HepG2 (cell line): ENCODE results near the gene SLC39A8. TPM values are rescaled to one million over a fixed set of nuclear protein-coding genes. Genes with fewer than 3 reads are reported as not detected.

Source experiments
- ATAC-seq: fragments of 200-7000 bp; cut with Tn5 transposase; 3 replicates; pipeline ENCODE4 v1.9.1; 2020; ENCODE audit warnings: mild to moderate bottlenecking, moderate library complexity
- BruUV-seq: library from RNA; stranded (reverse); fragments of 400-500 nt; replicated peaks from 2 replicates; lab custom pipeline; 2021; lab: Mats Ljungman, UMichigan
- CTCF ChIA-PET: fragments of 300-600 bp; formaldehyde crosslinking; extraction: SDS; loops from one replicate; lab custom pipeline; 2021; ENCODE audit warnings: low total read pairs, inconsistent platforms, low intra/inter-chr PET ratio; lab: Yijun Ruan, JAX
- POLR2A ChIA-PET: fragments of 350-600 bp; sonication (Branson Sonifier 250); formaldehyde crosslinking; loops from one replicate; lab custom pipeline; 2020; ENCODE audit warnings: antibody characterized with exemption, inconsistent platforms; lab: Yijun Ruan, JAX
- DNase-seq: peaks from one replicate; pipeline ENCODE4 v3.0.0-alpha.2; 2015; ENCODE audit warnings: low spot score
- FAIRE-seq: peaks from 3 replicates; lab custom pipeline; 2011; peaks lifted over from hg19 to GRCh38; lab: Jason Lieb, UNC
- H2AFZ ChIP-seq: one replicate; pipeline ENCODE4 v1.6.1; 2011; ENCODE audit warnings: low read length, inconsistent platforms
- H3K27ac ChIP-seq: fragments of 300-600 bp; 3 replicates; pipeline ENCODE4 v1.8.0; 2011; ENCODE audit warnings: mixed run types, mild to moderate bottlenecking, mixed read lengths, low read length, inconsistent platforms; ENCODE audit not compliant: insufficient read depth; ENCODE audit errors: extremely low read length
- H3K27me3 ChIP-seq, 2 experiments: fragments of 200-600 bp in 1 of 2; 2 replicates in 1 of 2; 3 replicates in 1 of 2; pipeline versions ENCODE4 v1.6.0 to v1.8.0; 2011; ENCODE audit warnings: low read length in 2 of 2, mild to moderate bottlenecking in 2 of 2, moderate library complexity in 2 of 2, inconsistent platforms in 1 of 2; ENCODE audit not compliant: insufficient read depth in 2 of 2, control insufficient read depth in 1 of 2
- H3K36me3 ChIP-seq, 2 experiments: fragments of 200-600 bp in 1 of 2; replicated peaks in 1 of 2; 2 replicates in 1 of 2; 3 replicates in 1 of 2; pipeline versions ENCODE4 v1.5.1 to v1.8.0; 2011; ENCODE audit warnings: low read length in 2 of 2, inconsistent platforms in 1 of 2; ENCODE audit not compliant: insufficient read depth in 2 of 2, control insufficient read depth in 1 of 2
- H3K4me1 ChIP-seq: 2 replicates; pipeline ENCODE4 v1.5.1; 2012; ENCODE audit warnings: low read length, inconsistent platforms; ENCODE audit not compliant: insufficient read depth
- H3K4me2 ChIP-seq: 2 replicates; pipeline ENCODE4 v1.6.0; 2011; ENCODE audit warnings: low read depth, low read length, inconsistent platforms
- H3K4me3 ChIP-seq, 3 experiments: fragments of 200-600 bp in 1 of 3; sonication (generic), shearing (Covaris generic) in 1 of 3; replicated peaks in 1 of 3; 2 replicates each; pipeline ENCODE4 v1.5.1; 2011 to 2016; ENCODE audit warnings: low read length in 3 of 3, inconsistent platforms in 2 of 3, low read depth in 2 of 3, mild to moderate bottlenecking in 2 of 3, control low read depth in 1 of 3, mixed read lengths in 1 of 3; ENCODE audit not compliant: insufficient read depth in 1 of 3
- H3K79me2 ChIP-seq: one replicate; pipeline ENCODE4 v1.6.1; 2011; ENCODE audit warnings: low read length, inconsistent platforms; ENCODE audit not compliant: insufficient read depth
- H3K9ac ChIP-seq: 2 replicates; pipeline ENCODE4 v1.6.0; 2011; ENCODE audit warnings: mild to moderate bottlenecking, low read depth, low read length, inconsistent platforms; ENCODE audit not compliant: insufficient read depth
- H3K9me3 ChIP-seq: 2 replicates; pipeline ENCODE4 v1.5.1; 2012; ENCODE audit warnings: mild to moderate bottlenecking, low read length
- H4K20me1 ChIP-seq: 2 replicates; pipeline ENCODE4 v1.6.0; 2011; ENCODE audit warnings: inconsistent platforms, mild to moderate bottlenecking, low read length, moderate library complexity; ENCODE audit not compliant: insufficient read depth
- HDAC6 ChIP-seq: fragments of 200-600 bp; sonication (generic); IDR thresholded peaks from 2 replicates; pipeline ENCODE4 v1.7.0; 2017; ENCODE audit warnings: mild to moderate bottlenecking, antibody characterized with exemption, low read length, low read depth
- HNRNPUL1 ChIP-seq: fragments of 200-400 bp; formaldehyde crosslinking; IDR thresholded peaks from 2 replicates; pipeline ENCODE4 v1.6.1; 2017; ENCODE audit warnings: low read depth, mild to moderate bottlenecking, low read length, moderate library complexity
- KDM2A ChIP-seq: sonication (generic); formaldehyde crosslinking; IDR thresholded peaks from 2 replicates; pipeline ENCODE4 v1.4.0; 2020; ENCODE audit warnings: low read depth, missing genetic modification reagents, borderline replicate concordance
- MAFF ChIP-seq: IDR thresholded peaks from 2 replicates; pipeline ENCODE4 v1.6.1; 2011; ENCODE audit warnings: low read depth, low read length, improper control_type of control experiment
- MEIS2 ChIP-seq: sonication (generic); formaldehyde crosslinking; IDR thresholded peaks from 2 replicates; pipeline ENCODE4 v1.9.0; 2021; ENCODE audit warnings: mild to moderate bottlenecking, missing genetic modification reagents
- NAIF1 ChIP-seq: sonication (generic); formaldehyde crosslinking; IDR thresholded peaks from 2 replicates; pipeline ENCODE4 v1.5.0; 2020; ENCODE audit warnings: mild to moderate bottlenecking, missing genetic modification reagents, borderline replicate concordance
- NFATC3 ChIP-seq: sonication (generic); formaldehyde crosslinking; IDR thresholded peaks from 2 replicates; pipeline ENCODE4 v1.5.1; 2020; ENCODE audit warnings: mild to moderate bottlenecking, missing genetic modification reagents
- PHF20 ChIP-seq: sonication (generic); formaldehyde crosslinking; IDR thresholded peaks from 2 replicates; pipeline ENCODE4 v1.5.0; 2020; ENCODE audit warnings: mild to moderate bottlenecking, missing genetic modification reagents
- TFDP2 ChIP-seq: sonication (generic); formaldehyde crosslinking; IDR thresholded peaks from 2 replicates; pipeline ENCODE4 v1.4.0; 2020; ENCODE audit warnings: missing genetic modification reagents
- YY1 ChIP-seq: IDR thresholded peaks from 2 replicates; pipeline ENCODE4 v1.6.1; 2011; ENCODE audit warnings: low read length, low read depth, moderate library complexity, mild to moderate bottlenecking; ENCODE audit not compliant: insufficient read depth, insufficient replicate concordance
- ZHX1 ChIP-seq: sonication (generic); formaldehyde crosslinking; IDR thresholded peaks from 2 replicates; pipeline ENCODE4 v1.8.1; 2022; ENCODE audit warnings: low read depth, mild to moderate bottlenecking, missing genetic modification reagents
- ZNF234 ChIP-seq: sonication (generic); formaldehyde crosslinking; conservative IDR thresholded peaks from 2 replicates; pipeline ENCODE4 v1.5.1; 2020; ENCODE audit warnings: mild to moderate bottlenecking, missing genetic modification reagents
- ZNF367 ChIP-seq: sonication (generic); formaldehyde crosslinking; IDR thresholded peaks from 2 replicates; pipeline ENCODE4 v1.4.0; 2020; ENCODE audit warnings: missing genetic modification reagents, borderline replicate concordance
- ZNF468 ChIP-seq: sonication (generic); formaldehyde crosslinking; IDR thresholded peaks from 2 replicates; pipeline ENCODE4 v1.8.0; 2022; ENCODE audit warnings: mild to moderate bottlenecking, moderate library complexity, missing genetic modification reagents
- ZNF713 ChIP-seq: sonication (generic); formaldehyde crosslinking; IDR thresholded peaks from 2 replicates; pipeline ENCODE4 v1.4.0; 2020; ENCODE audit warnings: mild to moderate bottlenecking, missing genetic modification reagents
- ZNF746 ChIP-seq: sonication (generic); formaldehyde crosslinking; IDR thresholded peaks from 2 replicates; pipeline ENCODE4 v1.8.0; 2022; ENCODE audit warnings: mild to moderate bottlenecking, missing genetic modification reagents
- WGBS: methylation state at CpG from one replicate; pipeline ENCODE4 v1.1.6; 2017; ENCODE audit warnings: low lambda C conversion rate; 5-methylcytosine and 5-hydroxymethylcytosine counted together
- in situ Hi-C: cut with HindIII; loops from 2 replicates; pipeline ENCODE4 v1.10.0; 2017; ENCODE audit warnings: low pct_unique_long_range_greater_than_20kb; ENCODE audit not compliant: extremely low pct_ligation_motif_present
- intact Hi-C: fragments of 100-400 bp; cut with micrococcal nuclease; formaldehyde crosslinking; loops from one replicate; pipeline ENCODE4 v1.10.0; 2022; ENCODE audit not compliant: unreplicated experiment
- polyA plus RNA-seq, 8 experiments: library from polyadenylated mRNA; depleted of rRNA in 3 of 8; stranded (reverse) in 7 of 8; unstranded in 1 of 8; fragments of >200 nt; fragmentation: Illumina TruSeq in 4 of 8; extraction: Trizol in 4 of 8; gene quantifications; 2 replicates each; pipeline versions ENCODE4 v1.2.1 to v1.2.3, GENCODE V29; 2011 to 2016; ENCODE audit warnings: low read depth in 4 of 8, missing spikeins in 1 of 8, mixed read lengths in 1 of 8; ENCODE audit not compliant: insufficient read depth in 1 of 8
- total RNA-seq, 5 experiments: library from RNA; depleted of rRNA; stranded (reverse); fragments of >200 nt; fragmentation: Illumina TruSeq; extraction: Trizol; gene quantifications; 2 replicates each; pipeline ENCODE4 v1.2.3, GENCODE V29; 2016; ENCODE audit warnings: low read depth in 1 of 5

Gene SLC39A8
- total and polyA plus RNA-seq, 2 of the 13 experiments (the other 11 are each of a cell fraction or from before 2014, with no cell fraction given) = 0.22 to 0.38 TPM

GRCh38 chr4:102315532-102315931 is 29.8 kb downstream of the SLC39A8 start:
- in situ Hi-C loops = no loop called here
- no peaks in the 10 kb centered on the region for H3K36me3 ChIP-seq
- no peak overlapping the region for H3K4me3 ChIP-seq
- no peak overlapping the region for H3K9ac ChIP-seq
- H3K27ac ChIP-seq = no peak overlapping the region
- ATAC-seq (no peak), DNase-seq (no peak), FAIRE-seq (no peak)
- TF ChIP-seq PHF20 (CRISPR knock-in tag) (no peak), KDM2A (no peak), MEIS2 (no peak), ZNF713 (CRISPR knock-in tag) (no peak), ZNF234 (CRISPR knock-in tag) (no peak), HDAC6 (no peak), NFATC3 (CRISPR knock-in tag) (no peak), MAFF (no peak), ZNF746 (no peak), YY1 (no peak), ZNF468 (CRISPR knock-in tag) (no peak), ZNF367 (CRISPR knock-in tag) (no peak), NAIF1 (CRISPR knock-in tag) (no peak), HNRNPUL1 (no peak), ZHX1 (no peak), TFDP2 (CRISPR knock-in tag) (no peak)
- H3K4me1 ChIP-seq = no peaks in the 10 kb centered on the region
- no TSS peak for BruUV-seq
- no peaks in the 10 kb centered on the region for H4K20me1 ChIP-seq
- intact Hi-C loops = no loop called here
- WGBS = 0% methylated on average over 2 of the region's 2 CpGs
- no peaks in the 10 kb centered on the region for H3K9me3 ChIP-seq
- ChIA-PET CTCF (no interaction called here), POLR2A (no interaction called here)
- no peak overlapping the region for H3K4me2 ChIP-seq
- H2AFZ ChIP-seq = no peak overlapping the region
- no peaks in the 10 kb centered on the region for H3K27me3 ChIP-seq
- no peaks in the 10 kb centered on the region for H3K79me2 ChIP-seq
